CD4-positive, CD25-positive, alpha-beta regulatory T cell (primary cell): ENCODE measurements around the gene FCN1. TPM values are rescaled to one million over a fixed set of nuclear protein-coding genes. Genes with fewer than 3 reads are reported as not detected.
"Not testable (repeated sequence)": the region's sequence is repeated elsewhere in the genome, so short reads cannot be mapped to it uniquely, and the experiment has no call there.

Experiments used
- ATAC-seq, 2 donors: fragments of 150-1000 bp; cut with Tn5 transposase; one replicate each; pipeline ENCODE4 v1.10.0; 2021; ENCODE audit warnings: low read depth in 2 of 2, moderate number of reproducible peaks in 2 of 2, moderate library complexity in 1 of 2
- DNase-seq, 3 donors: peaks; one replicate each; pipeline versions ENCODE4 v3.0.0 to v3.0.0-alpha.2; 2012 to 2022; ENCODE audit warnings: mixed read lengths in 1 of 3
- H3K27ac ChIP-seq: one replicate; pipeline ENCODE4 v1.7.0; 2013; ENCODE audit warnings: mild to moderate bottlenecking, low read length; ENCODE audit not compliant: insufficient read depth, poor library complexity, severe bottlenecking
- H3K27me3 ChIP-seq: one replicate; pipeline ENCODE4 v1.7.0; 2013; ENCODE audit warnings: low read length; ENCODE audit not compliant: control insufficient read depth, insufficient read depth
- H3K36me3 ChIP-seq: one replicate; pipeline ENCODE4 v1.7.0; 2013; ENCODE audit warnings: mild to moderate bottlenecking, low read length, moderate library complexity; ENCODE audit not compliant: control insufficient read depth, insufficient read depth
- H3K4me1 ChIP-seq: 2 replicates; pipeline ENCODE4 v1.7.0; 2013; ENCODE audit warnings: mild to moderate bottlenecking, low read length; ENCODE audit not compliant: insufficient read depth, control insufficient read depth, poor library complexity, severe bottlenecking
- H3K4me3 ChIP-seq: one replicate; pipeline ENCODE4 v1.7.0; 2013; ENCODE audit warnings: low read depth, mild to moderate bottlenecking, low read length, moderate library complexity
- H3K9me3 ChIP-seq, 2 experiments: 1 replicate in 1 of 2; 2 replicates in 1 of 2; pipeline ENCODE4 v1.7.0; 2013; ENCODE audit warnings: low read length in 2 of 2, mild to moderate bottlenecking in 1 of 2, moderate library complexity in 1 of 2; ENCODE audit not compliant: control insufficient read depth in 2 of 2
- H3K27ac Mint-ChIP-seq, 3 donors: one replicate each; pipeline ENCODE4 v1.8.0; 2020 to 2022; ENCODE audit warnings: mild to moderate bottlenecking in 3 of 3, mixed read lengths in 3 of 3, moderate library complexity in 2 of 3
- H3K27me3 Mint-ChIP-seq: one replicate; pipeline ENCODE4 v1.8.0; 2022; ENCODE audit warnings: mild to moderate bottlenecking, mixed read lengths
- H3K36me3 Mint-ChIP-seq: one replicate; pipeline ENCODE4 v1.8.0; 2020; ENCODE audit warnings: mixed read lengths
- H3K4me1 Mint-ChIP-seq, 4 donors: one replicate each; pipeline ENCODE4 v1.8.0; 2020 to 2022; ENCODE audit warnings: mixed read lengths in 4 of 4, mild to moderate bottlenecking in 1 of 4
- H3K4me3 Mint-ChIP-seq, 4 donors: one replicate each; pipeline ENCODE4 v1.8.0; 2020 to 2022; ENCODE audit warnings: mild to moderate bottlenecking in 4 of 4, mixed read lengths in 4 of 4, moderate library complexity in 3 of 4
- H3K9me3 Mint-ChIP-seq, 7 donors: one replicate each; pipeline ENCODE4 v1.8.0; 2020 to 2022; ENCODE audit warnings: mixed read lengths in 7 of 7, mild to moderate bottlenecking in 3 of 7, moderate library complexity in 2 of 7
- polyA plus RNA-seq, 4 donors: library from polyadenylated mRNA; unstranded; fragments of 300-500 nt; fragmentation: Illumina TruSeq; gene quantifications; one replicate each; pipeline ENCODE4 v1.2.3, GENCODE V29; 2021
- total RNA-seq: library from RNA; stranded (reverse); gene quantifications from one replicate; pipeline ENCODE4 v1.2.3, GENCODE V29; 2022

Gene FCN1
- total and polyA plus RNA-seq, 5 donors from 2014 or later: 0.72 to 7.1 (median 2.1) TPM; not detected in 2

DNA sequence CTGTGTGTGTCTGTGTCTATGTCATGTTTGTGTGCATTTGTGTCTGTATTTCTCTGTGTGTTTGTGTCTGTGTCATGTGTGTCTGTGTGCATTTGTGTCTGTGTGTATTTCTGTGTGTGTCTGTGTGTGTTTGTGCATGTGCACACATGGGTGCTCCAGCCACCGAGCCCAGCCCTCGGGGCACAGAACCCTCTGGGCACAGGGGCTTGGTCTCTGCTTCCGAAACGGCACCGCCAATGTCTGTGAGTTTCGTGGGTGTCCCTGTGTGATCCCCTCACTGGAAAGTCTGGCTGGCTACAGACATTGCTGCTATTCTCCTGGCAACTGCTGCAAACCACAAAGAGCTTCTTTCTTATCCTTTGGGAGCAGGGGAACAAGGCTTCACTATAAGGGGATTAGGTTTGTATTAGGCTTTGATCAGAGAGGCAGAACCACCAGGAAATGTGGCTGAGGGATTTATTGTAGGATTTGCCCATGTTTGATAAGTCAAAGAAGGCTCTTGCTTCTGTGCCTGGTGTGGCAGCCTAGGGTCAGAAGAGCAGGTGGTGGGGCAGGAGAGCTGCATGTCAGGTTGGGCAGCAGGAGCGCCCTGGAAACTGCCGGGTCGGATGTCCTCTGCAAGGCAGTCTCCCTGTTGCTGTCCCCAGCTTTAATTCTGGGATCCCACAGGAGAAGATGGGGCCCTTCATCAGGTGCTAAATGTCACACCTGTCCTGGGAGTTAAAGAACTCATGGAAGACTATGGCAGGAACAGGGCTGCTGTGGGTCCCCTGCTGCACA, 39.6 kb upstream of the FCN1 start:
- no peak for DNase-seq
- no peak overlapping the region for H3K4me3 Mint-ChIP-seq
- no peaks in the 10 kb centered on the region for H3K27me3 ChIP-seq
- no peaks in the 10 kb centered on the region for H3K27me3 Mint-ChIP-seq
- no peaks in the 10 kb centered on the region for H3K4me1 ChIP-seq
- no peak overlapping the region for H3K27ac Mint-ChIP-seq
- no peaks in the 10 kb centered on the region for H3K9me3 ChIP-seq
- no peak for ATAC-seq
- H3K36me3 ChIP-seq: no peaks in the 10 kb centered on the region
- no peak overlapping the region for H3K4me3 ChIP-seq
- H3K36me3 Mint-ChIP-seq: no peaks in the 10 kb centered on the region
- no peaks in the 10 kb centered on the region for H3K4me1 Mint-ChIP-seq
- no peaks in the 10 kb centered on the region for H3K9me3 Mint-ChIP-seq
- H3K27ac ChIP-seq: no peak overlapping the region

DNA sequence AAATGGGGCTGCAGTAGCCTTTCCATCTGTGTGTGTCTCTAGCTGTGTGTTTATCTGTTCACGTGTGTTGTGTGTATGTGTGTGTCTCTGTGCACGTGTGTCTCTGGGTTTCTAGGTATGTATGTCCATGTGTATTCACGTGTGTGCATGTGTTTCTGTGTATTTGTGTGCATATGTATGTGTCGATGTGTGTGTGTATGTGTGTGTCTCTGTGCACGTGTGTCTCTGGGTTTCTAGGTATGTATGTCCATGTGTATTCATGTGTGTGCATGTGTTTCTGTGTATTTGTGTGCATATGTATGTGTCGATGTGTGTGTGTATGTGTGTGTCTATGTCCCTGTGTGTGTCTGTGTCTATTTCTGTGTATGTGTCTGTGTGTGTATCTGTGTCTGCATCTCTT, 38.7 kb upstream of the FCN1 start:
- not testable (repeated sequence) for H3K4me1 ChIP-seq, H3K36me3 Mint-ChIP-seq

GRCh38 chr9:134955801-134956200, 38.1 kb upstream of the FCN1 start:
- H3K4me3 ChIP-seq: no peak overlapping the region
- no peaks in the 10 kb centered on the region for H3K36me3 Mint-ChIP-seq
- H3K27me3 ChIP-seq: no peaks in the 10 kb centered on the region
- H3K27ac ChIP-seq: no peak overlapping the region
- no peaks in the 10 kb centered on the region for H3K36me3 ChIP-seq
- H3K27ac Mint-ChIP-seq: no peak overlapping the region
- no peaks in the 10 kb centered on the region for H3K9me3 ChIP-seq
- H3K4me1 Mint-ChIP-seq: no peaks in the 10 kb centered on the region
- no peak overlapping the region for H3K4me3 Mint-ChIP-seq
- no peaks in the 10 kb centered on the region for H3K4me1 ChIP-seq
- peaks cover 0 to 4% (median 0%) of the 10 kb centered on the region in 7 donors for H3K9me3 Mint-ChIP-seq
- DNase-seq (no peak), ATAC-seq (no peak)
- H3K27me3 Mint-ChIP-seq: no peaks in the 10 kb centered on the region

More for the DNA sequence above, 38.7 kb upstream of the FCN1 start:
- H3K27ac Mint-ChIP-seq, H3K36me3 ChIP-seq, H3K4me3 ChIP-seq, H3K4me3 Mint-ChIP-seq, H3K27me3 ChIP-seq, ATAC-seq, H3K9me3 ChIP-seq, H3K4me1 Mint-ChIP-seq, H3K27me3 Mint-ChIP-seq, H3K9me3 Mint-ChIP-seq, H3K27ac ChIP-seq, DNase-seq: not testable (repeated sequence)

- DNase-seq (no peak), ATAC-seq (no peak)
- Mint-ChIP-seq H3K27ac (peak overlapping the region in 1 of 3 donors; percentile 33), H3K36me3 (no peaks in the 10 kb centered on the region), H3K27me3 (no peaks in the 10 kb centered on the region), H3K4me3 (no peak overlapping the region), H3K9me3 (peaks cover 0 to 4% (median 0%) of the 10 kb centered on the region in 7 donors), H3K4me1 (no peaks in the 10 kb centered on the region)
- Histone ChIP-seq H3K9me3 (no peaks in the 10 kb centered on the region), H3K27me3 (no peaks in the 10 kb centered on the region), H3K4me3 (no peak overlapping the region), H3K27ac (no peak overlapping the region), H3K36me3 (no peaks in the 10 kb centered on the region), H3K4me1 (no peaks in the 10 kb centered on the region)
Observed at GRCh38 chr9:134955156-134955555, 37.4 kb upstream of the FCN1 start.

DNA sequence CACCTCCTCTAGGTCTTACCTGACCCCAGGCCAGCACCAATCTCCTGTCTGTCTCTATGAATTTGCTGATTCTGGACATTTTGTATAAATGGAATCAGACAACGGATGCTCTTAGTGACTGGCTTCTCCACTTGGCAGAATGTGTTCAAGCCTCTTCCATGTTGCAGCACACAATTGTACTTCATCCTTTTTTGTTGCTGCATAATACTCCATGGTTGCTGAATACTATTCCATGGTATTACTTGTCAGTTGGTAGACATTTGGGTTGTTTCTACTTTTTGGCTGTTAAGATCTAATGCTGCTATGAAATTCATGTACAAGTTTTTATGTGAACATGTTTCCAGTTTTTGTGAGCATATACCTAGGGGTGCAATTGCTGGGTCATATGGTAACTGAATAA, 34.3 kb upstream of the FCN1 start:
- H3K4me1 ChIP-seq: no peaks in the 10 kb centered on the region
- H3K27ac ChIP-seq: no peak overlapping the region
- H3K27ac Mint-ChIP-seq: no peak overlapping the region
- H3K36me3 Mint-ChIP-seq: no peaks in the 10 kb centered on the region
- no peak overlapping the region for H3K4me3 Mint-ChIP-seq
- no peaks in the 10 kb centered on the region for H3K4me1 Mint-ChIP-seq
- H3K27me3 Mint-ChIP-seq: no peaks in the 10 kb centered on the region
- H3K27me3 ChIP-seq: no peaks in the 10 kb centered on the region
- DNase-seq (no peak), ATAC-seq (no peak)
- H3K9me3 Mint-ChIP-seq: peaks cover 0 to 5% (median 0%) of the 10 kb centered on the region in 7 donors
- no peaks in the 10 kb centered on the region for H3K9me3 ChIP-seq
- no peak overlapping the region for H3K4me3 ChIP-seq
- H3K36me3 ChIP-seq: no peaks in the 10 kb centered on the region

GRCh38 chr9:134951461-134951860, 33.7 kb upstream of the FCN1 start:
- no peaks in the 10 kb centered on the region for H3K27me3 ChIP-seq
- no peaks in the 10 kb centered on the region for H3K4me1 ChIP-seq
- no peaks in the 10 kb centered on the region for H3K9me3 ChIP-seq
- Mint-ChIP-seq H3K36me3 (no peaks in the 10 kb centered on the region), H3K9me3 (peaks cover 0 to 5% (median 0%) of the 10 kb centered on the region in 7 donors), H3K4me3 (no peak overlapping the region), H3K27ac (no peak overlapping the region), H3K27me3 (no peaks in the 10 kb centered on the region), H3K4me1 (no peaks in the 10 kb centered on the region)
- no peaks in the 10 kb centered on the region for H3K36me3 ChIP-seq
- H3K27ac ChIP-seq: no peak overlapping the region
- no peak overlapping the region for H3K4me3 ChIP-seq
- no peak for DNase-seq
- no peak for ATAC-seq

GRCh38 chr9:134950386-134951210, 32.9 kb upstream of the FCN1 start:
- H3K4me1 Mint-ChIP-seq: no peaks in the 10 kb centered on the region
- no peak for ATAC-seq

More at GRCh38 chr9:134950386-134951210, 32.9 kb upstream of the FCN1 start:
- Histone ChIP-seq H3K9me3 (no peaks in the 10 kb centered on the region), H3K27ac (no peak overlapping the region), H3K4me1 (no peaks in the 10 kb centered on the region), H3K4me3 (no peak overlapping the region), H3K27me3 (no peaks in the 10 kb centered on the region), H3K36me3 (no peaks in the 10 kb centered on the region)
- H3K9me3 Mint-ChIP-seq: peaks cover 0 to 5% (median 0%) of the 10 kb centered on the region in 7 donors
- no peaks in the 10 kb centered on the region for H3K27me3 Mint-ChIP-seq
- no peaks in the 10 kb centered on the region for H3K36me3 Mint-ChIP-seq
- no peak overlapping the region for H3K27ac Mint-ChIP-seq
- no peak for DNase-seq
- no peak overlapping the region for H3K4me3 Mint-ChIP-seq
